Measurements from ENCODE around the gene TBC1D21. TPM values are rescaled to one million over a fixed set of nuclear protein-coding genes. Genes with fewer than 3 reads are reported as not detected.

The TBC1D21 gene
- total RNA-seq, 1 experiment from 2014 or later, result not detected

GRCh38 chr15:73840771-73841170 is 32.6 kb upstream of the TBC1D21 start:
- H3K4ac ChIP-seq (ENCODE audit: low read depth, low read length), result no peak overlapping the region
- H3K9ac ChIP-seq (ENCODE audit: extremely low read depth, insufficient read length, low read length), result no peak overlapping the region
- no peaks in the 10 kb centered on the region for H3K79me1 ChIP-seq (ENCODE audit: insufficient read depth, low read depth, low read length, poor library complexity, severe bottlenecking)
- no CpG with 5 or more reads among the region's 8 CpGs for WGBS (ENCODE audit: extremely low coverage, insufficient read length, low lambda C conversion rate)
- H2BK20ac ChIP-seq (ENCODE audit: low read depth, low read length, poor library complexity, severe bottlenecking), result no peak overlapping the region
- H2AK5ac ChIP-seq (ENCODE audit: insufficient read length, low read length), result no peak overlapping the region
- no peak overlapping the region for H3K23ac ChIP-seq (ENCODE audit: insufficient read length, low read depth, low read length)
- Mint-ChIP-seq H3K27ac (no peak overlapping the region), H3K27me3 (ENCODE audit: low read depth) (peaks cover 14% of the 10 kb centered on the region), H3K9me3 (no peaks in the 10 kb centered on the region; a peak in 1 of 5 replicates), H3K36me3 (ENCODE audit: insufficient read depth in 1 of 3, low read depth in 3 of 3) (no peaks in the 10 kb centered on the region; a peak in 1 of 7 replicates), H3K4me3 (no peak overlapping the region), H3K4me1 (peaks cover 20 to 24% of the 10 kb centered on the region in 2 experiments)
- no peaks in the 10 kb centered on the region for H3K23me2 ChIP-seq (ENCODE audit: insufficient read length, low read depth, low read length, poor library complexity, severe bottlenecking)
- no peak overlapping the region for H3K18ac ChIP-seq (ENCODE audit: insufficient read length, low read depth, low read length)
- no peaks in the 10 kb centered on the region for H3K9me3 ChIP-seq (ENCODE audit: control insufficient read depth, low read depth, low read length)
- H2BK12ac ChIP-seq (ENCODE audit: insufficient read length, low read depth, low read length), result no peak overlapping the region
- no peak overlapping the region for H2BK15ac ChIP-seq (ENCODE audit: low read depth, low read length)
- no peaks in the 10 kb centered on the region for H3K79me2 ChIP-seq (ENCODE audit: insufficient read depth, low read length)
- H4K20me1 ChIP-seq (ENCODE audit: control insufficient read depth, insufficient read depth, insufficient read length), result no peaks in the 10 kb centered on the region
- no peak overlapping the region for H2BK120ac ChIP-seq (ENCODE audit: low read depth, low read length, poor library complexity, severe bottlenecking)
- no peak overlapping the region for H4K8ac ChIP-seq (replicated peaks; ENCODE audit: insufficient read length, low read depth, low read length)
- H4K91ac ChIP-seq (ENCODE audit: insufficient read length, low read depth, low read length), result no peak overlapping the region
- H3K56ac ChIP-seq (ENCODE audit: insufficient read length, low read depth, low read length), result no peak overlapping the region
- no peaks in the 10 kb centered on the region for H3K27me3 ChIP-seq (ENCODE audit: insufficient read depth, low read length)
- no peak for DNase-seq
- no peak for TF ChIP-seq CTCF (conservative IDR thresholded peaks at IDR 0.05)
- no peak overlapping the region for H3K14ac ChIP-seq (ENCODE audit: insufficient read depth, low read length)
- no peak overlapping the region for H2BK5ac ChIP-seq (ENCODE audit: insufficient read length, low read length)
- no peak overlapping the region for H4K5ac ChIP-seq (ENCODE audit: insufficient read length, low read depth, low read length)
- H3K27ac ChIP-seq (ENCODE audit: insufficient read length, low read depth, low read length), result no peak overlapping the region
- no peak overlapping the region for H2AFZ ChIP-seq (ENCODE audit: low read length)
- no peak overlapping the region for H3K4me2 ChIP-seq (ENCODE audit: insufficient read depth, insufficient read length, low read length)
- H3K4me1 ChIP-seq (ENCODE audit: insufficient read depth, low read length), result no peaks in the 10 kb centered on the region
- H3T11ph ChIP-seq (ENCODE audit: low read length), result no peak overlapping the region

Measured in H9 (cell line).